ENCODE measurements around the gene EIF4EBP3.
"Not testable (repeated sequence)": the region's sequence is repeated elsewhere in the genome, so short reads cannot be mapped to it uniquely, and the experiment has no call there.

The EIF4EBP3 gene

GRCh38 chr5:140570058-140570457 is 22.6 kb downstream of the EIF4EBP3 start:
- Histone ChIP-seq H3K27me3 (ENCODE audit: control insufficient read depth, insufficient read depth, low read length) (no peaks in the 10 kb centered on the region), H3K9ac (ENCODE audit: low read length) (no peak overlapping the region), H3K36me3 (ENCODE audit: control insufficient read depth, insufficient read depth, low read length) (peaks cover 7% of the 10 kb centered on the region), H3K4me1 (ENCODE audit: control insufficient read depth, insufficient read depth, low read length) (peaks cover 10% of the 10 kb centered on the region), H3K4me3 (ENCODE audit: low read length) (no peak overlapping the region), H3K27ac (ENCODE audit: low read depth, low read length) (no peak overlapping the region)

DNA sequence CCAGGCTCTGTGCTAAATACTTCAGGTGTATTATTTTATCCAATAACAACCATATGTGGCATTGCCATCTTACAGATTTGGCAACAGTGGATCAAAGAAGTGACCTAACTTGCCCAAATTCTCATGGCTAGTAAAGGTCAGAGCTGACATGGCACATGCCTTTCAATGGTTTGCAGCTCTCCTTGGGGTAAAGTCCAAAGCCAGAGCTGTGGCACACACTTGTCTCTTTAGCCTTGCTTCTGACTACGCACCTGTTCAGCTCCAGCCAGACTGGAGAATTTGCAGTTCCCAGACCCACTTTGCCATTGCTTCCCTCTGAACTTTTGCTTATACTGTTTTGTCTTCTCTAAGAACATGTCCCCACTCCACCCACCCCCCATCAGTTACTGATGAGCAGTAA is 23.0 kb downstream of the EIF4EBP3 start:
- H3K27ac ChIP-seq (ENCODE audit: low read depth, low read length) = no peak overlapping the region
- no peak overlapping the region for H3K4me3 ChIP-seq (ENCODE audit: low read length)
- H3K4me1 ChIP-seq (ENCODE audit: control insufficient read depth, insufficient read depth, low read length) = peaks cover 6% of the 10 kb centered on the region
- H3K9ac ChIP-seq (ENCODE audit: low read length) = no peak overlapping the region
- H3K27me3 ChIP-seq (ENCODE audit: control insufficient read depth, insufficient read depth, low read length) = no peaks in the 10 kb centered on the region
- peaks cover 7% of the 10 kb centered on the region for H3K36me3 ChIP-seq (ENCODE audit: control insufficient read depth, insufficient read depth, low read length)

DNA sequence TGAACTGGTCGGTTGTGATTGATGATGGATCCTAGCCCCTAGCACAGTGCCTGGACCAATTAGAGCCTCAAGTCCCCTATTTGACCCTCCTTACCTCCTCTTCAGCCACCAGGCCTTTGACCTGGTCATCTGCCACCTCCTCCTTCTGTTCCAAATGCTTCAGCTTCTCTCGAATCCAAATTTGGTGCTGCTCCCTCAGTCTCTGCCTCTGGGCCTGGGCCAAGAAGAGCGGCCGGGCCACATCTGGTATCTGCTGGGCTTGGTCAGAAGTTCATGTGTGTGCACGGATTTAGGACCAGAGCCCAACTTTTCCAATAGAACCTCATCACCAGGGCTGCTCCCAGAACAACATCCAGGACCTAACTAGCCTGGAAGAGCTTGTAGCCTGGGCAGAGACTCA is 23.6 kb downstream of the EIF4EBP3 start:
- Histone ChIP-seq H3K27ac (ENCODE audit: low read depth, low read length) (no peak overlapping the region), H3K4me3 (ENCODE audit: low read length) (no peak overlapping the region), H3K27me3 (ENCODE audit: control insufficient read depth, insufficient read depth, low read length) (no peaks in the 10 kb centered on the region), H3K9ac (ENCODE audit: low read length) (no peak overlapping the region), H3K4me1 (ENCODE audit: control insufficient read depth, insufficient read depth, low read length) (no peaks in the 10 kb centered on the region), H3K36me3 (ENCODE audit: control insufficient read depth, insufficient read depth, low read length) (peaks cover 7% of the 10 kb centered on the region)

DNA sequence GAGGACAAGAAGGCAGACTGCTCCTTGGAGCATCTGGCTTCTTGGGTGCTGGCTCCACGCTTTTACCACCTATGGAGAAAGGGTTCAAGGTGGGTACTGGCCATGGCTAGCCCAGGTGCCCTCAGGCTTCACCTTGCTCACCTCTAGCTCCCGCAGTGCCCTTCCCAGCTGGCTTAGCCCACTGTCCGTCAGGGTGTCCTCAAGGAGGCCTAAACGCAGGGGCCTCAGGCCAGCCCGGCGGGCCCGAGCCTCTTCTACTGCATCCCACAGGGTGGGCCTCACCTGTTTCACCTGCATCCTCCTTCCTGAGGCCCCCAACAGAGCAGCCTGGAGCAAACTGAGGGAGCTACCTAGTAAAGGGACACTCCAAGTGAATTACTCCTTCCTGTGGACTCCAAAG is 26.2 kb downstream of the EIF4EBP3 start:
- Histone ChIP-seq H3K9ac (ENCODE audit: low read length) (no peak overlapping the region), H3K36me3 (ENCODE audit: control insufficient read depth, insufficient read depth, low read length) (no peaks in the 10 kb centered on the region), H3K27ac (ENCODE audit: low read depth, low read length) (no peak overlapping the region), H3K4me1 (ENCODE audit: control insufficient read depth, insufficient read depth, low read length) (no peaks in the 10 kb centered on the region), H3K4me3 (ENCODE audit: low read length) (no peak overlapping the region), H3K27me3 (ENCODE audit: control insufficient read depth, insufficient read depth, low read length) (no peaks in the 10 kb centered on the region)

GRCh38 chr5:140574165-140574564 is 26.7 kb downstream of the EIF4EBP3 start:
- H3K9ac ChIP-seq (ENCODE audit: low read length) = no peak overlapping the region
- no peak overlapping the region for H3K4me3 ChIP-seq (ENCODE audit: low read length)
- no peaks in the 10 kb centered on the region for H3K36me3 ChIP-seq (ENCODE audit: control insufficient read depth, insufficient read depth, low read length)
- no peaks in the 10 kb centered on the region for H3K4me1 ChIP-seq (ENCODE audit: control insufficient read depth, insufficient read depth, low read length)
- H3K27ac ChIP-seq (ENCODE audit: low read depth, low read length) = no peak overlapping the region
- H3K27me3 ChIP-seq (ENCODE audit: control insufficient read depth, insufficient read depth, low read length) = no peaks in the 10 kb centered on the region

DNA sequence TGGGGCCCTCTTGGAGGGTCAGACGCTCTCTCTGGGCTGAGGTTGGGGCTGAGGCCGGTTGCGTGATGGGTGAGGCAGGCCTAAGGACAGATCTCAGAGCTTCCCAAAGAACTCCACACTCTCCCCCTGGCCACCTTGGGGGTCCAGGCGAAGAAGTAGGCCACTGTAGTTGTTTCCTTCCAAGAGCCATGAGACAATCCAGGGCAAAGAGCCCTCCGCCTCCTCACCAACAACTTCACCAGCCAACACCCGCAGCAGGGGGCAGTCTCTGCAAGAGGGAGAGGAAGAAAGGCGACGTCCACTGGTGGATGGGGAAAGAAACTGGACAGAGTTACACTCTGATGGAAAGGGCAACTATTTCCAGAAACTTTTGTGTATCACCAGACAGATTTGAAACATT is 27.8 kb downstream of the EIF4EBP3 start:
- no peaks in the 10 kb centered on the region for H3K36me3 ChIP-seq (ENCODE audit: control insufficient read depth, insufficient read depth, low read length)
- H3K9ac ChIP-seq (ENCODE audit: low read length) = no peak overlapping the region

DNA sequence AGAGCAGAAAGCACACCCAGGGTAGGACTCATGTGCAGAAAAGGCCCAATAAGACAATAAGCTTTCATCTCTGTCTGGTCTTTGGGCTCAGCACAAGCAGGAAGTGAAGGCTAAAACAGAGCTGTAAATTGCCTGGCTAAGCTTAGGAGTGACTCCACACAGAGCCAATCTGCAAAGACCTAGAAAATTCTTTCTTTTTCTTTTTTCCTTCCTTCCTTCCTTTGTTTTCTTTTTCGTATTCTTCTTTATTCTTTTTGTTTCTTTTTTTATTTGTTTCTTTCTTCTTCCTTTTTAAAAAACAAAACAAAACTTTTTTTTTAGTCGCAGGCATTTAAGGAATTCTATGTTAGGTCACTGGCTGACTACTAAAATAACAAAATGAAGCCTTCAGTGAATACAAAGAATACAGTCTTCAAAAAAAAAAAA is 29.3 kb downstream of the EIF4EBP3 start:
- Histone ChIP-seq H3K36me3 (ENCODE audit: control insufficient read depth, insufficient read depth, low read length) (no peaks in the 10 kb centered on the region), H3K9ac (ENCODE audit: low read length) (no peak overlapping the region), H3K4me1 (ENCODE audit: control insufficient read depth, insufficient read depth, low read length) (no peaks in the 10 kb centered on the region), H3K4me3 (ENCODE audit: low read length) (no peak overlapping the region), H3K27me3 (ENCODE audit: control insufficient read depth, insufficient read depth, low read length) (no peaks in the 10 kb centered on the region), H3K27ac (ENCODE audit: low read depth, low read length) (peak overlapping the region; percentile 3)

More for the DNA sequence above, 27.8 kb downstream of the EIF4EBP3 start:
- Histone ChIP-seq H3K4me3 (ENCODE audit: low read length) (no peak overlapping the region), H3K27ac (ENCODE audit: low read depth, low read length) (no peak overlapping the region), H3K4me1 (ENCODE audit: control insufficient read depth, insufficient read depth, low read length) (no peaks in the 10 kb centered on the region), H3K27me3 (ENCODE audit: control insufficient read depth, insufficient read depth, low read length) (no peaks in the 10 kb centered on the region)

DNA sequence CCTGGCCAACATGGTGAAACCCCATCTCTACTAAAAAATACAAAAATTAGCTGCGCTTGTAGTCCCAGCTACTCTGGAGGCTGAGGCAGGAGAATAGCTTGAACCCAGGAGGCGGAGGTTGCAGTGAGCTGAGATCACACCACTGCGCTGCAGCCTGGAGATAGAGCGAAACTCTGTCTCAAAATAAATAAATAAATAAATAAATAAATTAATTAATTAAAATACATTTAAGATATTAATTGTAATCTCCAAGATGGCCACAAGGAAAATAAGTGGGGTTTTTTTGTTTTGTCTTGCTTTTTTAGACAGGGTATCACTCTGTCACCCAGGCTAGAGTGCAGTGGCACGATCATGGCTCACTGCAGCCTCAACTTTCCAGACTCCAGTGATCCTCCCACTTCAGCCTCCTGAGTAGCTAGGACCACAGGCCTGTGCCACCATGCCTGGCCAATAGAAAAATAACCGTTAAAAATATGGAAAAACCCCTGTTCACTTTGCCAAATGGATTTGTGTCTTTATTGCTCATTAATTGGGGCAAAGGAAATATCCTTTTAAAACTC is 31.8 kb downstream of the EIF4EBP3 start:
- H3K4me1 ChIP-seq (ENCODE audit: control insufficient read depth, insufficient read depth, low read length); H3K4me3 ChIP-seq (ENCODE audit: low read length); H3K27ac ChIP-seq (ENCODE audit: low read depth, low read length); H3K27me3 ChIP-seq (ENCODE audit: control insufficient read depth, insufficient read depth, low read length); H3K36me3 ChIP-seq (ENCODE audit: control insufficient read depth, insufficient read depth, low read length); H3K9ac ChIP-seq (ENCODE audit: low read length): not testable (repeated sequence)

DNA sequence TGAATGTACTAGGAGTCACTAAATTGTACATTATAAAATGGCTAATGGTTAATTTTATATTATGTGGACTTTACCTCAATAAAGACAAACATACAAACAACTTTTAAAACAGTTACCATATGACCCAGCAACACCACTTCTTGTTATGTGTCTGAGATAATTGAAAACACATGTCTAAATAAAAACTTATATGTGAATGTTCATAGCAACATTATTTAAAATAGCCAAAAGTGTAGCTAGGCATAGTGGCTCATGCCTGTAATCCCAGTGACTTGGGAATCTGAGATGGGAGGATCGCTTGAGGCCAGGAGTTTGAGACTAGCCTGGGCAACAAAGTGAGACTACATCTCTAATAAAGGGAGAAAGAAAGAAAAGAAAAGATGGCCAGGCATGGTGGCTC is 40.0 kb downstream of the EIF4EBP3 start:
- Histone ChIP-seq H3K27ac (ENCODE audit: low read depth, low read length) (no peak overlapping the region), H3K4me3 (ENCODE audit: low read length) (no peak overlapping the region), H3K4me1 (ENCODE audit: control insufficient read depth, insufficient read depth, low read length) (no peaks in the 10 kb centered on the region), H3K36me3 (ENCODE audit: control insufficient read depth, insufficient read depth, low read length) (no peaks in the 10 kb centered on the region), H3K9ac (ENCODE audit: low read length) (no peak overlapping the region), H3K27me3 (ENCODE audit: control insufficient read depth, insufficient read depth, low read length) (no peaks in the 10 kb centered on the region)

DNA sequence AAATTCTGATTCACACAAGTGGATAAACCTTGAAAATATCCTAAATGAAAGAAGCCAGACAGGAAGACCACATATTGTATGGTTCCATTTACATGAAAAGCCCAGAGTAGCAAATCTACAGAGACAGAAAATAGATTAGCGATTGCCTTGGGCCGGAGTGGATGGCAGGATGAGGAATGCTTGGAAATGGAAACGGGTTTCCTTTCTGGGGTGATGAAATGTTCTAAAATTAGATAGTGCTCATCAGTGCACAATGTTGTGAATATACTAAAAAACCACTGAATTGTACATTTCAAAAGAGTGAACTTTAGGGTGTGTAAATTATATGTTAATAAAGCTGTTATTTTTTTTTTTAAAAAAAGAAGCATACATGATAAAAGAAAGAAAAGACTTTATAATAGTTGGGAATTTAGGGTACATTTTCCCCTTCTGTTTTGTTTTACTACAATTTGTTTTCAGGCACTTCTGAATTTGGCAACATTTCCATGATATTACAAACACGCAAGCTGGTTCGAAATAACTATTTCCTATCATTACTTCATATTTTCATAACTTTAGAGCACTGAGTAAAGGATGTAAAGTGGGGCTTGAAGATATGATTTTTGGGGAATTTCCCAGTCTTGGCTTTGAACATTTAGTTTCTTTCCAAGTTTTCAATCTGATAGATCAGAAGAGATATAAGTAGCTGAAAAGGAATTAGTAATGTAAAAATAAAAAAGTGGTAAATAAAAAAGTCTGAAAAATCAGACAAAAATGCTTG is 41.0 kb downstream of the EIF4EBP3 start:
- Histone ChIP-seq H3K4me3 (ENCODE audit: low read length) (no peak overlapping the region), H3K27ac (ENCODE audit: low read depth, low read length) (no peak overlapping the region), H3K4me1 (ENCODE audit: control insufficient read depth, insufficient read depth, low read length) (no peaks in the 10 kb centered on the region)

GRCh38 chr5:140590861-140591260 is 43.4 kb downstream of the EIF4EBP3 start:
- H3K27ac ChIP-seq (ENCODE audit: low read depth, low read length) = no peak overlapping the region
- H3K9ac ChIP-seq (ENCODE audit: low read length) = no peak overlapping the region
- H3K27me3 ChIP-seq (ENCODE audit: control insufficient read depth, insufficient read depth, low read length) = no peaks in the 10 kb centered on the region
- H3K4me3 ChIP-seq (ENCODE audit: low read length) = no peak overlapping the region
- H3K36me3 ChIP-seq (ENCODE audit: control insufficient read depth, insufficient read depth, low read length) = no peaks in the 10 kb centered on the region
- no peaks in the 10 kb centered on the region for H3K4me1 ChIP-seq (ENCODE audit: control insufficient read depth, insufficient read depth, low read length)

More for the DNA sequence above, 41.0 kb downstream of the EIF4EBP3 start:
- no peak overlapping the region for H3K9ac ChIP-seq (ENCODE audit: low read length)
- no peaks in the 10 kb centered on the region for H3K36me3 ChIP-seq (ENCODE audit: control insufficient read depth, insufficient read depth, low read length)
- H3K27me3 ChIP-seq (ENCODE audit: control insufficient read depth, insufficient read depth, low read length) = no peaks in the 10 kb centered on the region

DNA sequence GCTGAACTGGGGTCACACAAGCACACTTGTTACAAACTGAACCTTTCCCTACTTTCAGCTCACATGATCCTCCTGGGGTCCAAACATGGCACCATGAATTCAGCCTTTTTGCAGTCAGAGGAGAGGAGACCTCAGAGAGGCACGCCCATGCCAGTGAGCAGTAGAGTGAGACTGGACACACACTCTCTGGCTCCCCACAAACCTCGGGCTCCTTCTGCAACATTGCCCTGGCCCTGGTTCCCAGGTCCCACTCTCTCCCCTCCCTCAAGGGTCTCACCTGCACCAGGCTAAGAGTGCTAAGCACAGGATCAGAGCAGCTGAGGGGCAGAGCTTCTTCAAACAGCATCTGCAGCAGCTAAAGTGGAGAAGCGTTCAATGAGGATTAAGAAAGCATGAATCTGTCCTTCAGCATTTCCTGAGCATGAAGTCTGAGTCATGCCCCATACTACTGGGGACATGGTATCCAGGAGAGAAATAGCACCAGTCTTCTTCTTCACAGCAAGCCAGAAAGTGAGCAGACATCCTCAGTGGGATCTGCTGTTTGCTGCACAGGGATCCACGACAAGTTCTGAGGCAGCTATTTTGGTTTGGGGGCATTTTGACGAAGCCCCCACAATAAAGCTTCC is 44.4 kb downstream of the EIF4EBP3 start:
- Histone ChIP-seq H3K9ac (ENCODE audit: low read length) (no peak overlapping the region), H3K27me3 (ENCODE audit: control insufficient read depth, insufficient read depth, low read length) (no peaks in the 10 kb centered on the region), H3K4me3 (ENCODE audit: low read length) (no peak overlapping the region), H3K36me3 (ENCODE audit: control insufficient read depth, insufficient read depth, low read length) (no peaks in the 10 kb centered on the region), H3K27ac (ENCODE audit: low read depth, low read length) (no peak overlapping the region), H3K4me1 (ENCODE audit: control insufficient read depth, insufficient read depth, low read length) (no peaks in the 10 kb centered on the region)

DNA sequence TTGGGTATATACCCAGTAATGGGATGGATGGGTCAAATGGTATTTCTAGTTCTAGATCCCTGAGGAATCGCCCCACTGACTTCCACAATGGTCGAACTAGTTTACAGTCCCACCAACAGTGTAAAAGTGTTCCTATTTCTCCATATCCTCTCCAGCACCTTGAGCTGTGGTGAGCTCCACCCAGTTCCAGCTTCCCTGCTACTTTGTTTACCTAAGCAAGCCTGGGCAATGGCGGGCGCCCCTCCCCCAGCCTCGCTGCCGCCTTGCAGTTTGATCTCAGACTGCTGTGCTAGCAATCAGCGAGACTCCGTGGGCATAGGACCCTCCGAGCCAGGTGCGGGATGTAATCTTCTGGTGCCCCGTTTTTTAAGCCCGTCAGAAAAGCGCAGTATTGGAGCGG is 45.6 kb downstream of the EIF4EBP3 start:
- not testable (repeated sequence) for H3K27me3 ChIP-seq (ENCODE audit: control insufficient read depth, insufficient read depth, low read length); H3K36me3 ChIP-seq (ENCODE audit: control insufficient read depth, insufficient read depth, low read length); H3K4me1 ChIP-seq (ENCODE audit: control insufficient read depth, insufficient read depth, low read length); H3K9ac ChIP-seq (ENCODE audit: low read length); H3K4me3 ChIP-seq (ENCODE audit: low read length); H3K27ac ChIP-seq (ENCODE audit: low read depth, low read length)

All from rectal smooth muscle tissue (tissue), 1 donor.